ENCODE results near the gene TMEM74B.
A peak's percentile ranks its signal among the peaks of the same experiment; 100 is the strongest.

Gene TMEM74B

GRCh38 chr20:1204576-1204975 lies 19.8 kb upstream of the TMEM74B start:
- DNase-seq, result no peak

DNA sequence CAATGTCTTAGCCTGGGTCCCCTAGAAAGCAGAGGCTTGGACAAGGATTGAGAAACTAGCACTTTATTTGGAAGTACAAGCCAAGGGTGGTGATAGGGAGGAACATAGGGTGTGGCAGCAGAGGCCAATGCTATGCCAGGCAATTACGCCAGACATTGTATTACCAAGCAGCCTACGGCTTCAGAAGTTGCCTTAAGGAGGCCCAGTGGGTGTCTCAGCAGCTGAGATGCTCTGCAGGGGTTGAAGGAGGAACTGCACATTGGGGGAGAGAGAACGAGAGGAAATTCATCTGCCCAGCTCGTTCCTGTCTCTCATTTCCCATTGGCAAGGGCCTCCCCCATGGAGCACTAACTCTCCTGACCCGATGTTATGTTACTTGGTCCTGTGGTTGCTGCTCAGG lies 19.3 kb upstream of the TMEM74B start:
- no peak for DNase-seq

DNA sequence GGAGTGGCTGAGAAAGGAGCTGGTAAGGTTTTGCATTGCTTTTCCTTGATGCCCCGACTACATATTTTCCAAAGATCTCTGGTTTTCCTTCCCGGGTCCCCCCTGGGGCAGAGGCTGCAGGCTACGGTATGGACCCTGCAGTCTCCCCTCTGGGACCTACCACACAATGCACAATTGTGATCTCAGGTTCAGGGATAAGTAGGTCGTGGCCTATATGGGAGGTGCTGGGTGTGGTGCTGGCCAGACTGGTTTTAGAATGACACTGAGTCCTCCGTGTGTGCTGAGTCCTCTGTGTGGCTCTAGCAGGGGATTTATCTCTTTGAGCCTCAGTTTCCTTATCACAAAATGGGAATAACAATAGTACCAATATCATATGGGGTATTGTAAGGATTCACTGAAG lies 18.8 kb upstream of the TMEM74B start:
- no peak for DNase-seq

GRCh38 chr20:1202762-1203504 lies 18.2 kb upstream of the TMEM74B start, which contains the start of gene C20orf202:
TSS of gene C20orf202 (plus strand) at chr20:1203454. CDS start at chr20:1203586, 132 bp downstream.
- no peak for DNase-seq

DNA sequence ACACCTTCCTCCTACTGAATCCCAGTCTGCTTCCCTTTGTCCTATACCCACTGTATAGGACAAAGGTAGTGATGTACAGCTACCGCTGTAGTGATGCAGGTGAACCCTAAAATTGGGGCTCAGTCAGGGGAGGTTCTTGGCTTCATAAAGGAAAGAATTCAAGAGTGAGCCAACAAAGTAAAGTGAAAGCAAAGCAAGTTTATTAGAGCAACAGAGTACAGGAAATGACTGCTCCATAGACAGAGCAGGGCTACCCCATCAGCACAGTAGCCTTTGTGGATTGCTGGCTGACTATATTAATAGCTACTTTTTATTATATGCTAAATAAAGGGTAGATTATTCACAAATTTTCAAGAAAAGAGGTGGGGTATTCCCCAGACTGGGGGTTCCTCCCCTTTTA lies 15.2 kb upstream of the TMEM74B start:
- no peak for DNase-seq

GRCh38 chr20:1199212-1199873 lies 14.6 kb upstream of the TMEM74B start:
- no peak for DNase-seq

- DNase-seq, result no peak
Measured at GRCh38 chr20:1198751-1199150, 14.0 kb upstream of the TMEM74B start.

- no peak for DNase-seq
Measured at GRCh38 chr20:1197801-1198200, 13.0 kb upstream of the TMEM74B start.

DNA sequence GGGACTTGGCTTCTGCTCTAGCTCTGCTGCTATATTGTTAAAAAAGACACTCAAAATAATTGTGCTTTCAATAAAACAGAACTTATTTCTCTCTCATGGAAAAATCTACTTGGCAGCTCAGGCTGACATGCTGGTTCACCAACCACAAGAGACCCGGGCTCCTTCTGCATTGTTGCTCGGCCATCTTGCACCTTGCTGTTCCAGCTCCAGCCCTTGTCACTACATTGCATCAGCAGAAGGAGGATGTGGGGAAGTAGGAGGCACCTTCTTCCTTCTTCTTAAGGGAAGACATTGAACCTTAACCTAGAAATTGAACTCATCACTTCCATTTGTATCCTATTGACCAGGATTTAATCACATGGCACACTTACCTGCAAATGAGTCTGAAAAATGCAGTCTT lies 11.9 kb upstream of the TMEM74B start:
- DNase-seq, result no peak

GRCh38 chr20:1195226-1195625 lies 10.4 kb upstream of the TMEM74B start:
- no peak for DNase-seq

DNA sequence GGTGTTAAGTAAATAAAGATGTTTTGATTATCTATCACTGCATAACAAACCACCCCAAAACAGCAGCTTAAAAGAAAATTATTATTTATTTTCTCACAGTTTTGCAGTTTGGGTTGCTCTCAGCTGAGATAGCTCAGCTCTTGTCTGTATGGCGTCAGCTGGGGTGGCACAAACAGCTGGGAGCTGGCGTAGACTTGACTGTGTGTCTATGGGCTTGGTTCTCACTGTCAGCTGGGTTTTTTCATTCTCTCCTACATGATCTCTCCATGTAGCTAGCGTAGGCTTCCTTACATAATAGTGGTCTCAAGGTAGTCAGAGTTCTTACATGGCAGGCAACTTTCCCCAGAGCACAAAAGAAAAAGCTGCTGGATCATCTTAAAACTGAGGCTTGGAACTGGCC lies 6.5 kb upstream of the TMEM74B start:
- DNase-seq, result no peak

GRCh38 chr20:1190847-1191246 lies 6.1 kb upstream of the TMEM74B start:
- DNase-seq, result no peak

DNA sequence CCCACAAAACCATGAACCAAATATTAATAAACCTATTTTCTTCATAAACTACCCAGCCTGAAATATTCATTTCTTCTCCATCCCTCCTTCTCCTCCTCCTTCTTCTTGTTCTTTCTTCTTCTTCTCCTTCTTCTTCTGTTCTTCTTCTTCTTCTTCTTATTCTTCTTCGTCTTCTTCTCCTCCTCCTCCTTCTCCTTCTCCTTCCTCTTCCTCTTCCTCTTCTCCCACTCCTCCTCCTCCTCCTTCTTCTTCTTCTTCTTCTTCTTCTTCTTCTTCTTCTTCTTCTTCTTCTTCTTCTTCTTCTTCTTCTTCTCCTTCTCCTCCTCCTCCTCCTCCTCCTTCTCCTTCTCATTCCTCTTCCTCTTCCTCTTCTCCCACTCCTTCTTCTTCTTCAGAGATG lies 5.0 kb upstream of the TMEM74B start:
- no peak for DNase-seq

- DNase-seq, result no peak
Measured at GRCh38 chr20:1188347-1188746, 3.6 kb upstream of the TMEM74B start.

- DNase-seq, result no peak
Measured at GRCh38 chr20:1187605-1188171, 2.9 kb upstream of the TMEM74B start.

DNA sequence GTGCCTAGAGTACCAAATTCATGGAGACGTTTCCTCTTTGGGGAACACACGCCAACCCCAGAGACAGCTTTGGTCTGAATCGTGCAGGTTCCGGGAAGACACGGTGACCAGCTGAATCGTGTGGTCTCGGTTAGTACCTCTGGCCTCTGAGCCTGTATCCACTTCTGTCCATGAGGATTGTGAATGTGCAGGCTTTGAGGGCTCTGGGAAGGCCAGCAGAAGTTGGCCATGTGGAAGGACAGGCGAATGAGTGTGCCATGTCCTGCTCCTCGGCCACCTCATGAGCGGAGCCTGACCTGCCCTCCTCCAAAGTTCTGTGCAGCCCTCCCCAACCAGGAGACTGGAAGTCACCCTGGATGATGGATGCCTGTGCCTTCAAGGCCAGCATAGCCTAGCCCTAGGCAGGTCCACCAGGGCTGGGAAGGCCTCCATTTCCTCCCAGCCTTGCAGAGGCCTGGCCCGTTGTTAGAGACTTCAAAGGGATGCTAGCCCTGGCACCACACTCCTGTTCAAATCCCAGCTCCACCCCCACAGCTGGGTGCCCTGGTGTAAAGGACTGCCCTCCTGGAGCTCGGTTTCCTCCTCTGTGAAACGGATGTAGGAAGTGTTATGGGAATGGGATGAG lies 1.7 kb upstream of the TMEM74B start:
- no peak for DNase-seq

- DNase-seq, result peak; percentile 70
Measured at GRCh38 chr20:1185790-1186334, 1.1 kb upstream of the TMEM74B start.

DNA sequence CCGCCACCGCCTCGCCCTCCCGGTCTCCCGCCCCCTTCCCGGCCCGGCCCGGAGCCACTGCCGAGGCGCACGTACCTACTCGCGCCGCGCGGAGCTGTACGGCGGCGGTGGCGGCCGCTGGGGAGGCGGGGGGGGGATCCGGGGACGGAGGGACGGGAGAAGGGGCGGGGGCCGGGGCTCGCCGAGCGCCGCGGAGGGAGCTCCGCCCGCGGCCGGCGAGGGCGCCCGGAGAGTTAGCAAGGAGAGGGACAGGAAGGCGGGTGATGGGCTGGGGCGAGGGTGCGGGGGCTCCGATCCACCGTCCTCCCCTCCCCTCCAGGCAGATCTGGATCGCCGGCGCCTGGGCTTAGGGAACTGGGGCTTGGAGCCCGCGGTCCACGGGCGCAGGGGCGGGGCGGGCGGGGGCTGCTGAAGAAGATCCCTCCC lies 548 bp upstream of the TMEM74B start:
- DNase-seq, result peak; percentile 31

DNA sequence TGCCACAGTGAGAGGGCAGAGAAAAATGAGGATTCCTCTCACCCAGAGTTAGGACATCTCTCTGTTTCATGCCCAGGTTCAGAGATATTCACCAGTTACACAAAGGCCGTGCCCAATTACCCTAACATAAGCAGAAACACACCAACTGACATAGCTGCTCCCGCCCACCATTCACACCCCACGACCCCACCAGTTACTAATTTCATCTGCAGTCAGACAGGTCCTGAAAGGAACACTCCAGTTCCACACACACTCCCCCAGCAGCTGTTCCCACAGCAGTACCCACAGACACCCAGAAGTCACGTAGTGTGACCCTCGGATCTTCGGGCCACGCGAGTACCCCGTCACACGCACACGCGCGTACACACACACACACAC lies 532 bp downstream of the TMEM74B start:
- no peak for DNase-seq

- no peak for DNase-seq
Measured at GRCh38 chr20:1183153-1183552, 1.6 kb downstream of the TMEM74B start.

- DNase-seq, result no peak
Measured at GRCh38 chr20:1182106-1182505, 2.7 kb downstream of the TMEM74B start.

DNA sequence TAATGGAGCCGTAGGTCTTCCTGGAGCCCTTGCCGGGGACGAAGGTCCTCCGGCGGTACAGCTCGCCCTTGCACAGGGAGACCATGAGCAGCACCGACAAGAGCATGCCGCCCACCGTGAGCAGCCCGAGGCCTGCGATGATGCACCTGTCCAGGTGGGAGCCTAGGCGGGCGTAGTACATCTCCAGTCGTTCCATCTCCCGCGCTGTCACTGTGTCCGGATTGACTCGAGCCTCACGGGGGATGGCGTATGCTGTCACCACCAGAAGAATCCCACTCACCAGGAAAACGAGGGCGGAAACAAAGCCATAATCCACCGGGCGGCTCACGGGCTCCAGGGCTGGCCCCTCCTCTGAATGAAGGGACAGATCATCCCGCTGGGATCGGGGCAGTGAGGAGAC lies 3.8 kb downstream of the TMEM74B start:
- no peak for DNase-seq

DNA sequence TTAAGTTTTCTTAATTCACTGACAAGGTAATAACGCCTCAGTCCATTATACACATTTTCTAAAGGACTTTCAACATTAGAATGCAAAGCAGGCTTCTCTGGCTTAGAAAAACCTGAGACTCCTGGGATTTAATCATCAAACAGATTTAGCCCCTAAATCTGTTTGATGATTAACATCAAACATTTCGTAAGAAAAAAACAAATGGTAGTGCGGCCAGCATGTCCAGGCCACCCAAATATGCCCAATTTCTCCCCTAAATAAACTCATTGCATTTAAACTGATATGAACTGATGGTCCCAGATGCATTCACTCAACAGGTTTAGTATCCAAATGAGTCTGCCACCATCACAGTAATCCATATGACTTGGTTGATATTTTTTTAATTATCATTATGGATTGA lies 6.2 kb downstream of the TMEM74B start:
- DNase-seq, result no peak

DNA sequence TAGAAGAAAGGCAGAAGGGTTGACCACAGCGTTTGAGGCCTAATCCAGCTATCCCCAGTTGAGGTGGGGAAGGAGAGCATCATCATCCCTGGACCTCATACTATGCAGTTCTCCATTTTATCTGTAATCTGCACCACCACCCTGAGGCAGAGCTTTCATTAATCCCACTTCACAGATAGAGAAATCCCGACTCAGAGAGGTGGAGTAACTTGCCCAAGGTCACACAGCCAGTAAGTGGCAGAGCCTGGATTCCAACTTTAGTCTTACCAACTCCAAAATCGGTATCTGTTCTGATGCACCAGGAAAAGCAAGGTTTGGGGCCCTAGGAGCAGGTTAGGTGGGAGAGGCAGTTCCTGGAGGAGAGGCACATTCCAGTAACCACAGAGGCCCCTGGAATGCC lies 6.7 kb downstream of the TMEM74B start:
- DNase-seq, result no peak

Measured in stimulated activated CD8-positive, alpha-beta memory T cell treated with anti-CD3 and anti-CD28 coated beads, Interleukin-4, amount 100 ng/mL, for 48 hours (primary cell).